Cardiac muscle cell (in vitro differentiated cells and primary cell): ENCODE data around the gene FRMD1. TPM values are rescaled to one million over a fixed set of nuclear protein-coding genes. Genes with fewer than 3 reads are reported as not detected.
A peak's percentile ranks its signal among the peaks of the same experiment; 100 is the strongest.

ENCODE experiments used
- DNase-seq, 2 donors: peaks; one replicate each; pipeline versions ENCODE4 v3.0.0 to v3.0.0-alpha.2; 2010 to 2017; ENCODE audit warnings: low read depth in 1 of 2, low spot score in 1 of 2
- H3K27ac ChIP-seq: fragments of 200-600 bp; sonication (generic); 2 replicates; pipeline ENCODE4 v1.5.1; 2016
- H3K27me3 ChIP-seq: fragments of 200-600 bp; sonication (generic); 2 replicates; pipeline ENCODE4 v1.6.0; 2016; ENCODE audit warnings: control low read depth
- H3K36me3 ChIP-seq: fragments of 200-600 bp; sonication (generic); 2 replicates; pipeline ENCODE4 v1.5.1; 2016; ENCODE audit warnings: control low read depth
- H3K4me1 ChIP-seq: fragments of 200-600 bp; sonication (generic); 2 replicates; pipeline ENCODE4 v1.8.1; 2017; ENCODE audit warnings: low read depth, mild to moderate bottlenecking, mixed run types
- H3K4me3 ChIP-seq: fragments of 200-600 bp; sonication (generic); 2 replicates; pipeline ENCODE4 v1.5.1; 2016; ENCODE audit warnings: mild to moderate bottlenecking
- H3K9me3 ChIP-seq: fragments of 200-600 bp; sonication (generic); 2 replicates; pipeline ENCODE4 v1.5.1; 2017; ENCODE audit warnings: low read depth, mild to moderate bottlenecking, control low read depth
- polyA plus RNA-seq: library from polyadenylated mRNA; unstranded; fragments of >200 nt; fragmentation: Nextera tagmentation; extraction: Ambion mirVana; gene quantifications from 2 replicates; pipeline ENCODE4 v1.2.1, GENCODE V29; 2016
- total RNA-seq: library from RNA; depleted of rRNA; stranded (reverse); fragments of >200 nt; gene quantifications from 2 replicates; pipeline ENCODE4 v1.2.3, GENCODE V29; 2016
- TF ChIP-seq, protein P1 (sequence below): IDR thresholded peaks from 2 replicates; pipeline ENCODE4 v1.5.1; 2012; ENCODE audit warnings: low read depth, mild to moderate bottlenecking, low read length

The FRMD1 gene
- total and polyA plus RNA-seq, 2 experiments from 2014 or later, result 0.09 TPM; not detected in 1

DNA sequence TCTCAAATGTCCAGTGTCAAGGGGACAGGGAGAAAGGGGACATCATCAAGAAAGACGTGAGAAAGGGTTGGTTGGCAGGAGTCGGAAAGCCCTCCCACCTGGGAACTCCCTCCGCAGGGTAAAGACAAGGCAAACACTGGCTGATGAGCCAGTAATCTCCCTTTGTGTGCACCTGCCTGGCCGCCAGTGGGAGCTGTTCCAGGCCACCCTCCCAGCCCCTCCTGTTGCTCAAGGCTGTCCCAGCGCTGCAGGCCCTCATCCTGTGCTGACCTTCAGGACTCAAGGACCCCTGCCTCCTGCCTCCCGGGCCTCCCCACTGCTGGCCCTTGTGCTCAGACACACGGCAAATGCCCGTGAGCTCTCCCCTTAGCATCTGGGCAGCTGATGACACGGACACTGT is 7.4 kb downstream of the FRMD1 start:
- Histone ChIP-seq H3K36me3 (no peaks in the 10 kb centered on the region), H3K4me1 (no peaks in the 10 kb centered on the region), H3K27me3 (no peaks in the 10 kb centered on the region), H3K27ac (no peak overlapping the region), H3K9me3 (no peaks in the 10 kb centered on the region), H3K4me3 (no peak overlapping the region)
- TF ChIP-seq, protein P1, sequence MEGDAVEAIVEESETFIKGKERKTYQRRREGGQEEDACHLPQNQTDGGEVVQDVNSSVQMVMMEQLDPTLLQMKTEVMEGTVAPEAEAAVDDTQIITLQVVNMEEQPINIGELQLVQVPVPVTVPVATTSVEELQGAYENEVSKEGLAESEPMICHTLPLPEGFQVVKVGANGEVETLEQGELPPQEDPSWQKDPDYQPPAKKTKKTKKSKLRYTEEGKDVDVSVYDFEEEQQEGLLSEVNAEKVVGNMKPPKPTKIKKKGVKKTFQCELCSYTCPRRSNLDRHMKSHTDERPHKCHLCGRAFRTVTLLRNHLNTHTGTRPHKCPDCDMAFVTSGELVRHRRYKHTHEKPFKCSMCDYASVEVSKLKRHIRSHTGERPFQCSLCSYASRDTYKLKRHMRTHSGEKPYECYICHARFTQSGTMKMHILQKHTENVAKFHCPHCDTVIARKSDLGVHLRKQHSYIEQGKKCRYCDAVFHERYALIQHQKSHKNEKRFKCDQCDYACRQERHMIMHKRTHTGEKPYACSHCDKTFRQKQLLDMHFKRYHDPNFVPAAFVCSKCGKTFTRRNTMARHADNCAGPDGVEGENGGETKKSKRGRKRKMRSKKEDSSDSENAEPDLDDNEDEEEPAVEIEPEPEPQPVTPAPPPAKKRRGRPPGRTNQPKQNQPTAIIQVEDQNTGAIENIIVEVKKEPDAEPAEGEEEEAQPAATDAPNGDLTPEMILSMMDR, result no peak
- DNase-seq, result peak in 1 of 2 donors; percentile 29

DNA sequence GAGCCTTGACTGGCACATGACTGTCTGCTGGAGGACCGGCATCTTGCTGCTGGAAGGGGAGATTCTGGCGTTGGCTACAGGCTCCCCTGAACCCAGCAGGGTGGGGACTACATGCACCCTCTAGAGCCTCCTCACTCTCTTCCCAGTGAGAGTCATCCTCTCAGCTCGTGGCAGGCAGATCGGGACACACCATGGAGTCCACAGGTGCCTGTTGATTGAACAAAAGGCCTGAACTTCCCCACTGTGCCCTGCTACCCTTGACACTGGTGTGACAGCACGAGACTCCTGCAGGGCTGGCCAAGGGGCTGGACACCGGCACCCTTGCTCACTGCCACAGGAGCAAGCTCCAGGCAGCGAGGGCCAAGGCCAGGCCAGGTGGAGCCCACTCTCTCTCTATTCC is 8.2 kb downstream of the FRMD1 start:
- Histone ChIP-seq H3K27ac (no peak overlapping the region), H3K4me1 (no peaks in the 10 kb centered on the region), H3K36me3 (no peaks in the 10 kb centered on the region), H3K4me3 (no peak overlapping the region), H3K27me3 (no peaks in the 10 kb centered on the region), H3K9me3 (no peaks in the 10 kb centered on the region)
- no peak for DNase-seq
- TF ChIP-seq, protein P1, result no peak

DNA sequence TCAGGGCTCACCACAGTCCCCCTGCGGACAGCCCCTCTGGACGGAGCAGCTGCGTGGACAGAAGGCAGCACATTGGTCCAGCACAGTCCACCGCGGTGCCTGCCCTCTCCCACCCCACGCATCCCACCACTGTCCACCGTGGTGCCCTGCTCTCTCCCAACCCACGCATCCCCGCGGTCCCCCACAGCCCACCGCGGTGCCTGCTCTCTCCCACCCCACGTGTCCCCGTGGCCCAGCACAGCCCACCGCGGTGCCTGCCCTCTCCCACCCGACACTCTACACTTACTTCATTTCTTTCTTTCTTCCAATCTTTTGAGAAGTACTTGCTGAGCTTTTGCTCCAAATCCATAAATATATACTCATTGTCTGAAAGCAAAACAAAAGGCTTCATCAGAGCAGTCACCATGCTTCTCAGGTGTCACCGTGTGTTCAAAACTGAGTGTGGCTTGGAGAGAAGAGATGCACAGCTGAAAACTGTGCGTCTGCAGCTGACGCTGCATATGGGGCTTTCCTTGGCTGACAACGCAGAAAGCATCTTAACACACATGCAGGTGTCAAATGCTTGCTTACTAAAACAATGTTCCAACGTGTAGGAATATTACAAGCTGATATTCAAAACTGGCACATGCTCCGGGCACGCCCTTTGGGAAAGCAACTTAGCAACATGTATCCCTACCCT is 11.8 kb downstream of the FRMD1 start:
- Histone ChIP-seq H3K36me3 (no peaks in the 10 kb centered on the region), H3K4me1 (no peaks in the 10 kb centered on the region), H3K27me3 (no peaks in the 10 kb centered on the region), H3K4me3 (no peak overlapping the region), H3K9me3 (no peaks in the 10 kb centered on the region), H3K27ac (no peak overlapping the region)
- TF ChIP-seq, protein P1, result no peak
- DNase-seq, result no peak

DNA sequence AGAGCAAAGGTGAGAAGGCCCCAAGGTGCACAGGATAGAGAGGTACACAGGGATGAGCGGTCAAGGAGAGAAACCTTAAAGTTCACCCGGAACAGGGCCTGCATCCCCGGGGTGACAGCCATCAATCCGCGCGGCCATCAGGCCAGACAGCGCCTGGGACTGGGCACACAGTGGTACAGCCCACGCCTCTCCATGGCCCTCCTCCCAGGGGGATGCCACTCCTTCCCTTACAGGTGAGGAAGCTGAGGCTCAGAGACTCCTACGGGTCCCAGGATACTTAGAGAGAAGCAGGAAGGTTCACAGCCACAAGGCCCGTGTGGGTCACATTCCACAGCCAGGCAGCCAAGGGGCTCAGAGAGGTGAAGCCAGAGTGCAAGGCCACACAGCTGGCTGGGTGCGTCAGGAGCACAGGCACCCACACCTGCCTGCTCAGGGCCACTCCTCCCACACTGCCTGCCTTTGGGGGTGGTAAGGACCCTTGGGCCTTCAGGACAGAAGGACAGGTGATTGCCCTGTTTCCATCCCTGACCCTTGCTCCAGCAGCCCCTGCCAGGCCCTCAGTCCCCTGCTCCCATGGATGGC is 14.7 kb downstream of the FRMD1 start:
- Histone ChIP-seq H3K27me3 (no peaks in the 10 kb centered on the region), H3K36me3 (no peaks in the 10 kb centered on the region), H3K27ac (no peak overlapping the region), H3K4me1 (no peaks in the 10 kb centered on the region), H3K4me3 (no peak overlapping the region), H3K9me3 (no peaks in the 10 kb centered on the region)
- TF ChIP-seq, protein P1, result no peak
- no peak for DNase-seq

DNA sequence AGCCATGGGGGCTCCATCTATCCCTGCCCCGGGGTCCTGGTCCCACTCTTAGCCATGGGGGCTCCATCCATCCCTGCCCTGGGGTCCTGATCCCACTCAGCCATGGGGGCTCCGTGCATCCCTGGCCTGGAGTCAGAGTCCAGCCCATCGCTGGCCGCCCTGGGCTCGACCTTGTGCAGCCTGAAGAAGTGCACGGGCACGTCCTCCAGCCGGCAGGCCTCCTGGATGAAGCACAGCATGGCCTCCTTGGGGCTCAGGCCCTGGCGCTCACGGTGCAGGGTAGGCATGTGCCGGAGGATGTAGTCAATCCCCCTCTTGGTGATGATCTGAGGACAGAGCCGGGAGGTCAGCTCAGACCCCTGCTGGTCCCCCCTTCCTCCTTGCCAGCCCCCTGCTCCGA is 15.6 kb downstream of the FRMD1 start:
- TF ChIP-seq, protein P1, result no peak
- Histone ChIP-seq H3K36me3 (no peaks in the 10 kb centered on the region), H3K27ac (no peak overlapping the region), H3K4me3 (no peak overlapping the region), H3K4me1 (no peaks in the 10 kb centered on the region), H3K9me3 (no peaks in the 10 kb centered on the region), H3K27me3 (no peaks in the 10 kb centered on the region)
- no peak for DNase-seq
